HG02884 (cell line): ENCODE results near the gene ROM1.
"Not testable (repeated sequence)": the region's sequence is repeated elsewhere in the genome, so short reads cannot be mapped to it uniquely, and the experiment has no call there.

ENCODE experiments used
- ATAC-seq: cut with Tn5 transposase; IDR thresholded peaks from one replicate; pipeline ENCODE4 v1.9.1; 2021; ENCODE audit warnings: mild to moderate bottlenecking, moderate library complexity; ENCODE audit not compliant: unreplicated experiment

The ROM1 gene

GRCh38 chr11:62585356-62585755 lies 27.7 kb upstream of the ROM1 start:
- not testable (repeated sequence) for ATAC-seq

GRCh38 chr11:62588966-62589637 lies 24.0 kb upstream of the ROM1 start:
- no peak for ATAC-seq

GRCh38 chr11:62591448-62592145 lies 21.5 kb upstream of the ROM1 start, which contains the start of gene TUT1:
Gene TUT1, minus strand, starts transcription at chr11:62591523. Its CDS starts 38 bp downstream, at chr11:62591485.
- ATAC-seq: peak; percentile 87

- ATAC-seq: no peak
Observed at GRCh38 chr11:62592146-62592815, 20.8 kb upstream of the ROM1 start.

- no peak for ATAC-seq
Observed at GRCh38 chr11:62592989-62593421, 20.1 kb upstream of the ROM1 start.

GRCh38 chr11:62593434-62594044 lies 19.5 kb upstream of the ROM1 start:
- no peak for ATAC-seq

- ATAC-seq: no peak
Observed at GRCh38 chr11:62595124-62595523, 17.9 kb upstream of the ROM1 start.

- peak; percentile 35 for ATAC-seq
Observed at GRCh38 chr11:62599069-62599696, 13.9 kb upstream of the ROM1 start.

- ATAC-seq: no peak
Observed at GRCh38 chr11:62599901-62600300, 13.2 kb upstream of the ROM1 start.

GRCh38 chr11:62600367-62601121 lies 12.5 kb upstream of the ROM1 start:
- ATAC-seq: no peak

GRCh38 chr11:62601122-62601371 lies 12.0 kb upstream of the ROM1 start:
- ATAC-seq: peak; percentile 8

GRCh38 chr11:62601372-62602140 lies 11.5 kb upstream of the ROM1 start, which contains the start of gene MTA2:
Gene MTA2, minus strand, starts transcription at chr11:62601865. Its CDS starts 415 bp downstream, at chr11:62601450.
- ATAC-seq: peak; percentile 68

- no peak for ATAC-seq
Observed at GRCh38 chr11:62602141-62603071, 10.7 kb upstream of the ROM1 start.

GRCh38 chr11:62603072-62603408 lies 10.0 kb upstream of the ROM1 start:
- ATAC-seq: no peak

- ATAC-seq: no peak
Observed at GRCh38 chr11:62603776-62604299, 9.2 kb upstream of the ROM1 start.

- no peak for ATAC-seq
Observed at GRCh38 chr11:62604460-62605120, 8.5 kb upstream of the ROM1 start.

- no peak for ATAC-seq
Observed at GRCh38 chr11:62605467-62605866, 7.6 kb upstream of the ROM1 start.

- no peak for ATAC-seq
Observed at GRCh38 chr11:62605902-62606301, 7.2 kb upstream of the ROM1 start.
